CD4-positive, alpha-beta T cell (primary cell): ENCODE data around the gene SNX15. TPM values are rescaled to one million over a fixed set of nuclear protein-coding genes. Genes with fewer than 3 reads are reported as not detected.

Experiments
- ATAC-seq: fragments of 200-7000 bp; cut with Tn5 transposase; one replicate; pipeline ENCODE4 v1.10.0; 2022; ENCODE audit warnings: mild to moderate bottlenecking; ENCODE audit not compliant: poor library complexity
- CTCF ChIA-PET: fragments of 350-600 bp; sonication (Branson Sonifier 250); formaldehyde crosslinking; loops from one replicate; lab custom pipeline; 2021; ENCODE audit warnings: antibody characterized with exemption, inconsistent platforms; lab: Charles Lee
- POLR2A ChIA-PET: fragments of 350-600 bp; sonication (Branson Sonifier 250); formaldehyde crosslinking; loops from one replicate; lab custom pipeline; 2021; ENCODE audit warnings: antibody characterized with exemption, inconsistent platforms; lab: Charles Lee
- DNase-seq, 14 experiments: peaks; one replicate each; pipeline ENCODE4 v3.0.0-alpha.2; 2013 to 2020; ENCODE audit warnings: mixed read lengths in 2 of 14
- H3K27ac ChIP-seq, 2 donors: one replicate each; pipeline versions ENCODE4 v1.5.1 to v1.7.0; 2013; ENCODE audit warnings: low read length in 2 of 2, low read depth in 1 of 2, mild to moderate bottlenecking in 1 of 2
- H3K27me3 ChIP-seq, 2 experiments: 1 replicate in 1 of 2; 2 replicates in 1 of 2; pipeline versions ENCODE4 v1.6.1 to v1.7.0; 2013; ENCODE audit warnings: low read length in 2 of 2, control low read depth in 1 of 2, mild to moderate bottlenecking in 1 of 2, moderate library complexity in 1 of 2; ENCODE audit not compliant: insufficient read depth in 2 of 2, control insufficient read depth in 1 of 2
- H3K36me3 ChIP-seq: one replicate; pipeline ENCODE4 v1.6.1; 2013; ENCODE audit warnings: low read length, control low read depth; ENCODE audit not compliant: insufficient read depth
- H3K4me1 ChIP-seq: one replicate; pipeline ENCODE4 v1.6.1; 2013; ENCODE audit warnings: low read length, control low read depth; ENCODE audit not compliant: insufficient read depth
- H3K4me3 ChIP-seq: one replicate; pipeline ENCODE4 v1.5.1; 2013; ENCODE audit warnings: mild to moderate bottlenecking, low read length, moderate library complexity
- H3K9me3 ChIP-seq, 2 experiments: 1 replicate in 1 of 2; 2 replicates in 1 of 2; pipeline versions ENCODE4 v1.6.1 to v1.7.0; 2013; ENCODE audit warnings: low read length in 2 of 2, mild to moderate bottlenecking in 2 of 2, control low read depth in 1 of 2, moderate library complexity in 1 of 2; ENCODE audit not compliant: control insufficient read depth in 1 of 2, insufficient read depth in 1 of 2
- H3K27ac Mint-ChIP-seq: one replicate; pipeline ENCODE4 v1.8.0; 2020; ENCODE audit warnings: mixed read lengths
- H3K27me3 Mint-ChIP-seq: one replicate; pipeline ENCODE4 v1.8.0; 2021; ENCODE audit warnings: mixed read lengths
- H3K36me3 Mint-ChIP-seq: one replicate; pipeline ENCODE4 v1.8.0; 2021; ENCODE audit warnings: low read depth, mixed read lengths
- H3K4me1 Mint-ChIP-seq: one replicate; pipeline ENCODE4 v1.8.0; 2021; ENCODE audit warnings: low read depth, mixed read lengths
- H3K4me3 Mint-ChIP-seq: one replicate; pipeline ENCODE4 v1.8.0; 2020; ENCODE audit warnings: mild to moderate bottlenecking, mixed read lengths
- H3K9me3 Mint-ChIP-seq: one replicate; pipeline ENCODE4 v1.8.0; 2020; ENCODE audit warnings: mixed read lengths
- intact Hi-C, 2 experiments: fragments of 100-400 bp; cut with DNase I in 1 of 2; cut with micrococcal nuclease in 1 of 2; formaldehyde crosslinking; loops; one replicate each; pipeline versions ENCODE4 v1.15.1 to v1.9.0; 2023 to 2025; cut with DNase I, micrococcal nuclease
- total RNA-seq, 174 experiments: library from RNA in 2 of 174; stranded (reverse) in 2 of 174; gene quantifications; one replicate each; pipeline ENCODE4 v1.2.3 and lab custom pipeline; 2021 to 2026
- TF ChIP-seq, protein P1 (sequence below): fragments of 200-600 bp; IDR thresholded peaks from one replicate; pipeline ENCODE4 v1.8.0; 2022; ENCODE audit warnings: antibody characterized with exemption, mild to moderate bottlenecking

SNX15 gene
- total RNA-seq, 2 experiments from 2014 or later: 13.9 to 14.7 TPM

DNA sequence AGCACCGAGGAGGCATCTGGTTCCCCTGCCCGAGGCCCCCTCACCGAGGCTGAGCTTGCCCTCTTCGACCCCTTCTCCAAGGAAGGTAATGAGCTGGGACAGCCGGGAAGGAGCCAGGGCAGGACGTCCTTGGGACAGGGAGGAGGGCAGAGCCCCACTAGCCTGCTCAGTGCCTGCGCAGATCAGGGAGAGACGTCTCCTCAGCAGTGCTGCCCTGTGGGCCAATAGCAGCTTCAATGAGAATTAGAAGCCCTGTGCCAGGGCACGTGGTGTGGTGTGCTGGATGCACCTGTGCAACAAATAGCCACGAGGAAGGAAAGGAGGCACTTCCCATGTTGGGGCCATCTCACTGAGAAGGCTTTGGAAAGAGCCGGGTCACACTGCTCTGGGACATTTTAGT, 8.3 kb downstream of the SNX15 start:
- Mint-ChIP-seq H3K27ac (no peak overlapping the region), H3K4me1 (peaks cover 2% of the 10 kb centered on the region), H3K9me3 (no peaks in the 10 kb centered on the region), H3K27me3 (no peaks in the 10 kb centered on the region), H3K36me3 (peaks cover 32% of the 10 kb centered on the region), H3K4me3 (no peak overlapping the region)
- no peak for ATAC-seq
- no peak overlapping the region for H3K27ac ChIP-seq
- peaks cover 48% of the 10 kb centered on the region for H3K36me3 ChIP-seq
- TF ChIP-seq, protein P1, sequence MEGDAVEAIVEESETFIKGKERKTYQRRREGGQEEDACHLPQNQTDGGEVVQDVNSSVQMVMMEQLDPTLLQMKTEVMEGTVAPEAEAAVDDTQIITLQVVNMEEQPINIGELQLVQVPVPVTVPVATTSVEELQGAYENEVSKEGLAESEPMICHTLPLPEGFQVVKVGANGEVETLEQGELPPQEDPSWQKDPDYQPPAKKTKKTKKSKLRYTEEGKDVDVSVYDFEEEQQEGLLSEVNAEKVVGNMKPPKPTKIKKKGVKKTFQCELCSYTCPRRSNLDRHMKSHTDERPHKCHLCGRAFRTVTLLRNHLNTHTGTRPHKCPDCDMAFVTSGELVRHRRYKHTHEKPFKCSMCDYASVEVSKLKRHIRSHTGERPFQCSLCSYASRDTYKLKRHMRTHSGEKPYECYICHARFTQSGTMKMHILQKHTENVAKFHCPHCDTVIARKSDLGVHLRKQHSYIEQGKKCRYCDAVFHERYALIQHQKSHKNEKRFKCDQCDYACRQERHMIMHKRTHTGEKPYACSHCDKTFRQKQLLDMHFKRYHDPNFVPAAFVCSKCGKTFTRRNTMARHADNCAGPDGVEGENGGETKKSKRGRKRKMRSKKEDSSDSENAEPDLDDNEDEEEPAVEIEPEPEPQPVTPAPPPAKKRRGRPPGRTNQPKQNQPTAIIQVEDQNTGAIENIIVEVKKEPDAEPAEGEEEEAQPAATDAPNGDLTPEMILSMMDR: no peak
- no peak overlapping the region for H3K4me3 ChIP-seq
- CTCF ChIA-PET: no interaction called here
- no peaks in the 10 kb centered on the region for H3K9me3 ChIP-seq
- peaks cover 10% of the 10 kb centered on the region for H3K4me1 ChIP-seq
- intact Hi-C loops: no loop called here
- H3K27me3 ChIP-seq: no peaks in the 10 kb centered on the region
- POLR2A ChIA-PET: no interaction called here
- DNase-seq: no peak

DNA sequence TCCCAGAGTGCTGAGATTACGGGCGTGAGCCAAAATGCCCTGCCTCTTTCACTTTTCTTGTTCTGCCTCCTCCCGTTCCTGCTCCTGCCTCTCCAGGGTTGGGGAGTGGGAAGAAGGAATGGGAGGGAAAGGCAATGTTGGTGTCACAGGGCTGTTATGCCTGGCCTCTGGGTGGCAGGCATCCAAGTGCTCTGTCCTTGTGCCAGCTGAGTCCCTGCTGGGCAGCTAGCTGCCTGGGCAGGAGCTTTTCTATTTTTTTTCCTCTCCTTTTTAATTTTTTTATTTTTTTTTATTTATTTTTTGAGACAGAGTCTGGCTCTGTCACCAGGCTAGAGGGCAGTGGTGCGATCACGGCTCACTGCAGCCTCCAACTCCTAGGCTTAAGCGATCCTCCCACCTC, 9.7 kb downstream of the SNX15 start:
- Histone ChIP-seq H3K36me3 (peaks cover 39% of the 10 kb centered on the region), H3K4me3 (no peak overlapping the region), H3K27me3 (no peaks in the 10 kb centered on the region), H3K4me1 (peaks cover 17% of the 10 kb centered on the region), H3K9me3 (no peaks in the 10 kb centered on the region), H3K27ac (no peak overlapping the region)
- Mint-ChIP-seq H3K36me3 (peaks cover 35% of the 10 kb centered on the region), H3K27ac (no peak overlapping the region), H3K9me3 (no peaks in the 10 kb centered on the region), H3K4me3 (no peak overlapping the region), H3K4me1 (peaks cover 9% of the 10 kb centered on the region), H3K27me3 (no peaks in the 10 kb centered on the region)
- POLR2A ChIA-PET: no interaction called here
- DNase-seq: no peak
- ATAC-seq: no peak
- intact Hi-C loops: no loop called here
- CTCF ChIA-PET: no interaction called here
- TF ChIP-seq, protein P1: no peak

GRCh38 chr11:65040520-65040846, 13.2 kb downstream of the SNX15 start:
- DNase-seq: no peak
- peak overlapping the region; percentile 93 for H3K27ac Mint-ChIP-seq

More at GRCh38 chr11:65040520-65040846, 13.2 kb downstream of the SNX15 start:
- Mint-ChIP-seq H3K9me3 (no peaks in the 10 kb centered on the region), H3K4me1 (peaks cover 20% of the 10 kb centered on the region), H3K36me3 (peaks cover 30% of the 10 kb centered on the region), H3K4me3 (peak overlapping the region; percentile 98), H3K27me3 (no peaks in the 10 kb centered on the region)
- Histone ChIP-seq H3K4me3 (peak overlapping the region; percentile 82), H3K4me1 (peaks cover 26% of the 10 kb centered on the region), H3K27me3 (no peaks in the 10 kb centered on the region), H3K36me3 (peaks cover 21% of the 10 kb centered on the region), H3K27ac (peak overlapping the region; percentile 56 to 84), H3K9me3 (no peaks in the 10 kb centered on the region)
- no peak for ATAC-seq
- ChIA-PET CTCF (interaction anchor here (0.9 to 2.6 kb wide), 4 partner anchors 14 to 77 kb away, joined by 4 to 20 read pairs (median 5); partner anchors contain the start of genes ARL2, SNX15, TM7SF2 and ZNHIT2), POLR2A (interaction anchor here (0.9 to 2.3 kb wide), 12 partner anchors 14 to 262 kb away, joined by 3 to 18 read pairs (median 8); partner anchors contain the start of genes ARL2, ATG2A, FAU and MRPL49)
- intact Hi-C loops: loop anchor here (1.0 to 2.0 kb wide), 3 partner anchors 13 to 44 kb away; partner anchors contain the start of genes ARL2 (in 1 of the 2), CDCA5 (in 1 of the 2), SNX15 (in 1 of the 2) and ZFPL1 (in 1 of the 2)
- TF ChIP-seq, protein P1: no peak
